ENCODE measurements around the gene CLPTM1L. TPM values are rescaled to one million over a fixed set of nuclear protein-coding genes. Genes with fewer than 3 reads are reported as not detected.

CLPTM1L gene
- total RNA-seq, 3 donors from 2014 or later, result 86.6 to 101 (median 97.6) TPM

DNA sequence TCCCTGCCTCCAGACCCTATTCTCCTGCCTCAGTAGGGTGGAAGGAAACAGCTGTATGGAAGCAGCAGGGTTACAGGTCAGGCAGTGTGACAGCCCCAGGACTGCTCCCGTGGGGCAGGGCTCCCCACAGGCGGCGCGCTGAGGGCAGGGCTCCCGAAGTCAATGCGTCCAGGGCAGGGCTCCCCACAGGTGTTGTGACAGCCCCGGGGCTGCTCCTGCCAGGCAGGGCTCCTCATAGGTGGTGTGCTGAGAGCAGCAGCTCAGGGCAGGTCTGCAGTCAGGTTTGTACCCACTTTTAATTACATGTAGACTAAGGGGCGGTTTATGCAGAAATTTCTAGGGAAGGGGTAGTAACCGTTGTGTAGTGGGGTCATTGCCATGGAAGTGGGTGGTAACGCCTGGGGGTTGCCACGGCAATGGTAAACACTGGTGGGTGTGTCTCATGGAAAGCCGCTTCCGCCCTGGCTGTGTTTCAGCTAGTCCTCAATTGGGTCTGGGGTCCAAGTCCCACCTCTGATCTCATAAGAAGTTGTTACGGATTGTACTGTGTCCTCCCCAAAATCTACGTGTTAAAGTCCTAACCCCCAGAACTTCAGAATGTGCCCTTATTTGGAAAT lies 33.4 kb downstream of the CLPTM1L start:
- H3K36me3 ChIP-seq (ENCODE audit: low read depth), result no peaks in the 10 kb centered on the region
- no peak for DNase-seq
- TF ChIP-seq, protein P1, sequence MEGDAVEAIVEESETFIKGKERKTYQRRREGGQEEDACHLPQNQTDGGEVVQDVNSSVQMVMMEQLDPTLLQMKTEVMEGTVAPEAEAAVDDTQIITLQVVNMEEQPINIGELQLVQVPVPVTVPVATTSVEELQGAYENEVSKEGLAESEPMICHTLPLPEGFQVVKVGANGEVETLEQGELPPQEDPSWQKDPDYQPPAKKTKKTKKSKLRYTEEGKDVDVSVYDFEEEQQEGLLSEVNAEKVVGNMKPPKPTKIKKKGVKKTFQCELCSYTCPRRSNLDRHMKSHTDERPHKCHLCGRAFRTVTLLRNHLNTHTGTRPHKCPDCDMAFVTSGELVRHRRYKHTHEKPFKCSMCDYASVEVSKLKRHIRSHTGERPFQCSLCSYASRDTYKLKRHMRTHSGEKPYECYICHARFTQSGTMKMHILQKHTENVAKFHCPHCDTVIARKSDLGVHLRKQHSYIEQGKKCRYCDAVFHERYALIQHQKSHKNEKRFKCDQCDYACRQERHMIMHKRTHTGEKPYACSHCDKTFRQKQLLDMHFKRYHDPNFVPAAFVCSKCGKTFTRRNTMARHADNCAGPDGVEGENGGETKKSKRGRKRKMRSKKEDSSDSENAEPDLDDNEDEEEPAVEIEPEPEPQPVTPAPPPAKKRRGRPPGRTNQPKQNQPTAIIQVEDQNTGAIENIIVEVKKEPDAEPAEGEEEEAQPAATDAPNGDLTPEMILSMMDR (IDR thresholded peaks at IDR 0.05), result no peak
- intact Hi-C loops (cut with DNase I, micrococcal nuclease), result no loop called here
- peaks cover 31% of the 10 kb centered on the region for H3K4me1 ChIP-seq (ENCODE audit: low read depth)
- H3K4me3 ChIP-seq, result no peak overlapping the region
- H3K9me3 ChIP-seq, result peaks cover 6% of the 10 kb centered on the region
- no peak for ATAC-seq

DNA sequence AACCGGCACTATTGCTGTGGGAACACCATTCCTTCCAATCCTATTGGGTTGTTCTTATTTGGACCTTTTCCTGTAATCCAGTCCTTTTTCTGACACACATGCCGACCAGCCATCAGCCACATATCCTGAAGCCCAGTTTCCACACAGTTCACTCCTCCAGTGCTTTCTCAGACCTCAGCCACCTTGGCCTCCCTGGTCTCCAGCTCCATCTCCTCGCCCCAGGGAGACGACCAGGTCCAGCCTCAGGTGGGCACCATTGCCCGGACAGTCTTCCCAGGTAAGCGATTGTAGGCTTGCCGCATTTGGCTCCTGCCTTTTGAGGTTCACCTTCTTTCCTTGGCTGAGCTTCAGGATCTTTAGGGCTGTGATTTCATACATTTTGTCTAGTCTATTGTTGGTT lies 34.8 kb downstream of the CLPTM1L start:
- Histone ChIP-seq H3K9me3 (peaks cover 6% of the 10 kb centered on the region), H3K4me3 (no peak overlapping the region), H3K36me3 (ENCODE audit: low read depth) (no peaks in the 10 kb centered on the region), H3K4me1 (ENCODE audit: low read depth) (peaks cover 17% of the 10 kb centered on the region)
- intact Hi-C loops (cut with DNase I, micrococcal nuclease), result no loop called here
- DNase-seq, result no peak
- ATAC-seq, result no peak
- TF ChIP-seq, protein P1 (IDR thresholded peaks at IDR 0.05), result no peak

DNA sequence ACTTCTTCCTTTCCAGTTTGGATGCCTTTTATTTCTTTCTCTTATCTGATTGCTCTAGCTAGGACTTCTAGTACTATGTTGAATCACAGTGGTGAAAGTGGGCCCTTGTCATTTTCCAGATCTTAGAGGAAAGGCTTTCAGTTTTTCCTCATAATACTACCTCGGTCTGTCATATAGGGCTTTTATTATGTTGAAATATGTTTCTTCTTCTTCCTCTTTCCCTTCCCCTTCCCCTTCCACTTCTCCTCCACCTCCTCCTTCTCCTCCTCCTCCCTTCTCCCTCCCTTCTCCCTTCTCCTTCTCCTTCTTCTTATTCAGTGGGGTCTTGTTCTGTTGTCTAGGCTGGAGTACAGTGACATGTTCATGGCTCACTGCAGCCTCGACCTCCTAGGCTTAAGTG lies 40.9 kb downstream of the CLPTM1L start:
- Histone ChIP-seq H3K4me1 (ENCODE audit: low read depth) (no peaks in the 10 kb centered on the region), H3K4me3 (no peak overlapping the region), H3K36me3 (ENCODE audit: low read depth) (peaks cover 2% of the 10 kb centered on the region), H3K9me3 (no peaks in the 10 kb centered on the region)
- DNase-seq (no peak), ATAC-seq (no peak)
- intact Hi-C loops (cut with DNase I, micrococcal nuclease), result no loop called here
- TF ChIP-seq, protein P1 (IDR thresholded peaks at IDR 0.05), result no peak

DNA sequence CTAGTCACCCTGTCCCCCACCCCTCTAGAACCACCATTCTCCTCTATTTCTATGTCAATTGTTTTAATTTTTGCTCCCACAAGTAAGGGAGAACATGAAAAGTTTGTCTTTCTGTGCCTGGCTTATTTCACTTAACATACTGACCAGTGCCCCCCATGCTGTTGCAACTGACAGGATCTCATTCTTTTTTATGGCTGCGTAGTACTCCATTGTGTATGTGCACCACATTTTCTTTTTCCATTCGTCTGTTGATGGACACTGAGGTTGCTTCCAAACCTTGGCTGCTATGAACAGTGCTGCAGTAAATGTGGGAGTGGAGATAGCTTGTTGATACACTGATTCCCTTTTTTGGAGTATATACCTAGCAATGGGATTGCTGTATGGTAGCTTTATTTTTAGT lies 42.6 kb downstream of the CLPTM1L start:
- intact Hi-C loops (cut with DNase I, micrococcal nuclease), result no loop called here
- Histone ChIP-seq H3K4me1 (ENCODE audit: low read depth) (no peaks in the 10 kb centered on the region), H3K4me3 (no peak overlapping the region), H3K36me3 (ENCODE audit: low read depth) (peaks cover 2% of the 10 kb centered on the region), H3K9me3 (no peaks in the 10 kb centered on the region)
- TF ChIP-seq, protein P1 (IDR thresholded peaks at IDR 0.05), result no peak
- no peak for DNase-seq
- no peak for ATAC-seq

DNA sequence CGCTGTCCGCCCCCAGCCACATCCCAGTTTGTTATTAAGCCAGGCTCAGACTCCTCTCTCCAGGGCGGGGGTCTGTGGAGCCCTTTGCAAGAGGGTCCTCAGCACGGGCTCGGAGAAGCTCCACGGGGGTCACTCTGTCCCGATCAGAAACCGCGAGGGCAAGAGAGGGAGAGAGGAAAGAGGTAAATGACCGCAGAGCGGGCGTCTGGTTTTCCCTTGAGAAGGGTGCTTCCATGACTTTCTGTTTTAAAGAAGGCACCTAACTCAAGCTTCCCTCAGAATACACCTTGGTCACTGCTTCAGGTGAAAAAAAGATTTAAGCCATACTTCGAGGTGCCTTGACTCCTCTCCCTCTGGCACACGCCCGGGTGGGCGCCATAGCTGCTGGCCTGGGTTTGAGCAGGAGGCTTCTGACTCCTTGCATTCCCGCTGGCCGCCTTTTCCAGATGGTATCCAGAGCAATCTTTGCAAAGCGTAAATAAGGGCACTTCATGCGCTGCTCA lies 44.3 kb downstream of the CLPTM1L start:
- TF ChIP-seq, protein P1 (IDR thresholded peaks at IDR 0.05), result no peak
- Histone ChIP-seq H3K4me3 (no peak overlapping the region), H3K4me1 (ENCODE audit: low read depth) (no peaks in the 10 kb centered on the region), H3K9me3 (no peaks in the 10 kb centered on the region), H3K36me3 (ENCODE audit: low read depth) (peaks cover 2% of the 10 kb centered on the region)
- peak in 1 of 3 donors; percentile 8 for DNase-seq
- no peak for ATAC-seq
- intact Hi-C loops (cut with DNase I, micrococcal nuclease), result no loop called here

Measured in mucosa of descending colon (tissue), 3 donors.